GM23338 (cell line): ENCODE data around the gene MTERF4. TPM values are rescaled to one million over a fixed set of nuclear protein-coding genes. Genes with fewer than 3 reads are reported as not detected.

Experiments
- ATAC-seq: fragments of 200-7000 bp; cut with Tn5 transposase; 3 replicates; pipeline ENCODE4 v1.9.1; 2020
- DNase-seq: peaks from one replicate; pipeline ENCODE4 v3.0.0-alpha.2; 2015; ENCODE audit warnings: low spot score
- H2AFZ ChIP-seq: fragments of 200-600 bp; sonication (generic); 2 replicates; pipeline ENCODE4 v1.8.0; 2016; ENCODE audit warnings: antibody characterized with exemption, mild to moderate bottlenecking, moderate library complexity
- H3F3A ChIP-seq: fragments of 200-600 bp; sonication (generic); replicated peaks from 2 replicates; pipeline ENCODE4 v1.8.0; 2017; ENCODE audit warnings: antibody characterized with exemption, mixed run types, low read depth
- H3K27ac ChIP-seq: fragments of 200-600 bp; sonication (generic); 2 replicates; pipeline ENCODE4 v1.6.1; 2016; ENCODE audit warnings: low read depth
- H3K27me3 ChIP-seq: fragments of 200-600 bp; sonication (generic); 2 replicates; pipeline ENCODE4 v1.8.0; 2016; ENCODE audit warnings: mild to moderate bottlenecking, mixed run types, moderate library complexity; ENCODE audit not compliant: insufficient read depth
- H3K36me3 ChIP-seq: fragments of 200-600 bp; sonication (generic); 2 replicates; pipeline ENCODE4 v1.8.0; 2016; ENCODE audit warnings: mild to moderate bottlenecking; ENCODE audit not compliant: insufficient read depth
- H3K4me1 ChIP-seq: fragments of 200-600 bp; sonication (generic); 2 replicates; pipeline ENCODE4 v1.8.0; 2016; ENCODE audit warnings: mild to moderate bottlenecking, moderate library complexity; ENCODE audit not compliant: insufficient read depth
- H3K4me2 ChIP-seq: fragments of 200-600 bp; sonication (generic); 2 replicates; pipeline ENCODE4 v1.7.1; 2017; ENCODE audit warnings: mixed run types
- H3K4me3 ChIP-seq: fragments of 200-600 bp; sonication (generic); 2 replicates; pipeline ENCODE4 v1.6.1; 2016; ENCODE audit warnings: mixed run types
- H3K79me2 ChIP-seq: fragments of 200-600 bp; sonication (generic); replicated peaks from 2 replicates; pipeline ENCODE4 v1.8.0; 2017; ENCODE audit warnings: mild to moderate bottlenecking; ENCODE audit not compliant: insufficient read depth
- H3K9me2 ChIP-seq: fragments of 200-600 bp; sonication (generic); 2 replicates; pipeline ENCODE4 v1.8.0; 2017; ENCODE audit not compliant: insufficient read depth
- H4K20me1 ChIP-seq: fragments of 200-600 bp; sonication (generic); replicated peaks from 2 replicates; pipeline ENCODE4 v1.8.0; 2017; ENCODE audit warnings: mild to moderate bottlenecking; ENCODE audit not compliant: insufficient read depth
- H3K27ac Mint-ChIP-seq: 2 replicates; pipeline ENCODE4 v1.8.0; 2020; ENCODE audit warnings: inconsistent platforms, mild to moderate bottlenecking, moderate library complexity, mixed read lengths
- H3K27me3 Mint-ChIP-seq: 3 replicates; pipeline ENCODE4 v1.8.0; 2022; ENCODE audit warnings: low read depth, mild to moderate bottlenecking, moderate library complexity, mixed read lengths, inconsistent platforms; ENCODE audit not compliant: insufficient read depth, poor library complexity
- H3K36me3 Mint-ChIP-seq: 3 replicates; pipeline ENCODE4 v1.8.0; 2021; ENCODE audit warnings: low read depth, mild to moderate bottlenecking, inconsistent platforms, moderate library complexity, mixed read lengths
- H3K4me1 Mint-ChIP-seq: 3 replicates; pipeline ENCODE4 v1.8.0; 2020; ENCODE audit warnings: mild to moderate bottlenecking, inconsistent platforms, mixed read lengths
- H3K4me3 Mint-ChIP-seq: 3 replicates; pipeline ENCODE4 v1.8.0; 2021; ENCODE audit warnings: moderate library complexity, mild to moderate bottlenecking, inconsistent platforms, mixed read lengths
- H3K9me3 Mint-ChIP-seq: 3 replicates; pipeline ENCODE4 v1.8.0; 2020; ENCODE audit warnings: moderate library complexity, mild to moderate bottlenecking, inconsistent platforms, mixed read lengths
- CREB1 ChIP-seq: fragments of 250-450 bp; sonication (Bioruptor Pico); IDR thresholded peaks from 2 replicates; pipeline ENCODE4 v1.5.0; 2020; ENCODE audit warnings: low read depth, mild to moderate bottlenecking, moderate library complexity
- ETS1 ChIP-seq: IDR thresholded peaks from 2 replicates; pipeline ENCODE4 v1.6.1; 2016; ENCODE audit warnings: antibody characterized with exemption
- EZH2phosphoT487 ChIP-seq: fragments of 200-600 bp; sonication (generic); IDR thresholded peaks from one replicate; pipeline ENCODE4 v1.8.1; 2018; ENCODE audit warnings: antibody characterized with exemption; ENCODE audit not compliant: unreplicated experiment
- JUNB ChIP-seq: IDR thresholded peaks from one replicate; pipeline ENCODE4 v1.6.1; 2016; ENCODE audit warnings: antibody characterized with exemption; ENCODE audit not compliant: unreplicated experiment
- NANOG ChIP-seq: IDR thresholded peaks from 2 replicates; pipeline ENCODE4 v1.6.1; 2016; ENCODE audit warnings: antibody characterized with exemption, borderline replicate concordance
- STAT1 ChIP-seq: IDR thresholded peaks from one replicate; pipeline ENCODE4 v1.6.1; 2016; ENCODE audit warnings: antibody characterized with exemption; ENCODE audit not compliant: unreplicated experiment
- ZNF114 ChIP-seq: fragments of 250-450 bp; sonication (Bioruptor Pico); IDR thresholded peaks from 2 replicates; pipeline ENCODE4 v1.5.0; 2020; ENCODE audit warnings: mild to moderate bottlenecking, moderate library complexity
- ZNF331 ChIP-seq: fragments of 250-450 bp; sonication (Bioruptor Pico); IDR thresholded peaks from 2 replicates; pipeline ENCODE4 v1.5.0; 2020; ENCODE audit warnings: low read depth, mild to moderate bottlenecking, moderate library complexity
- ZNF462 ChIP-seq: fragments of 250-450 bp; sonication (Bioruptor Pico); IDR thresholded peaks from 2 replicates; pipeline ENCODE4 v1.5.0; 2020; ENCODE audit warnings: mild to moderate bottlenecking, moderate library complexity
- polyA plus RNA-seq: library from polyadenylated mRNA; unstranded; fragments of >200 nt; fragmentation: Nextera tagmentation; extraction: Ambion mirVana; gene quantifications from 2 replicates; pipeline ENCODE4 v1.2.1, GENCODE V29; 2016
- total RNA-seq: library from RNA; depleted of rRNA; stranded (reverse); fragments of >200 nt; shearing (Covaris generic); gene quantifications from 2 replicates; pipeline ENCODE4 v1.2.3, GENCODE V29; 2014

MTERF4 gene
- total and polyA plus RNA-seq, 2 experiments from 2014 or later: 15.3 to 63.6 TPM

GRCh38 chr2:241088376-241088775 is 13.7 kb downstream of the MTERF4 start (continued):
- TF ChIP-seq ZNF462 (no peak), NANOG (no peak), EZH2phosphoT487 (no peak), JUNB (no peak), ETS1 (no peak), STAT1 (no peak), CREB1 (CRISPR knock-in tag) (no peak)

GRCh38 chr2:241087420-241088268 is 14.4 kb downstream of the MTERF4 start:
- no peak overlapping the region for H3K27ac ChIP-seq
- no peak overlapping the region for H3K4me3 ChIP-seq
- H3K27me3 ChIP-seq: no peaks in the 10 kb centered on the region
- Mint-ChIP-seq H3K36me3 (peaks cover 56% of the 10 kb centered on the region), H3K9me3 (no peaks in the 10 kb centered on the region), H3K27me3 (peaks cover 2% of the 10 kb centered on the region), H3K27ac (peak overlapping the region; percentile 85; the same call in 1 of the 2 replicates), H3K4me3 (no peak overlapping the region), H3K4me1 (no peaks in the 10 kb centered on the region)
- peaks cover 12% of the 10 kb centered on the region for H3K36me3 ChIP-seq
- peaks cover 4% of the 10 kb centered on the region for H4K20me1 ChIP-seq
- H3K9me2 ChIP-seq: no peaks in the 10 kb centered on the region
- H3K4me1 ChIP-seq: no peaks in the 10 kb centered on the region
- no peaks in the 10 kb centered on the region for H3F3A ChIP-seq
- no peak overlapping the region for H2AFZ ChIP-seq
- DNase-seq (no peak), ATAC-seq (no peak)
- 0 out of 2 replicates have a peak, but pooled peaks cover 3% of the 10 kb centered on the region for H3K79me2 ChIP-seq
- no peak overlapping the region for H3K4me2 ChIP-seq
- no peak for TF ChIP-seq ZNF331
- TF ChIP-seq JUNB: no peak
- TF ChIP-seq ZNF114 (CRISPR knock-in tag): no peak
- TF ChIP-seq NANOG: no peak
- no peak for TF ChIP-seq ETS1
